RWPE1 (cell line): Measurements from ENCODE around the gene GRB10.

Experiments used
- CTCF ChIA-PET: fragments of 350-600 bp; sonication (Branson Sonifier 250); formaldehyde crosslinking; extraction: SDS; loops from one replicate; lab custom pipeline; 2021; lab: Yijun Ruan, JAX
- POLR2A ChIA-PET: fragments of 400-600 bp; formaldehyde crosslinking; extraction: SDS; loops from one replicate; lab custom pipeline; 2020; ENCODE audit warnings: antibody characterized with exemption; ENCODE audit not compliant: low non-redundant PET; lab: Yijun Ruan, JAX
- DNase-seq: peaks from one replicate; pipeline ENCODE4 v3.0.0; 2012; ENCODE audit warnings: low spot score
- H3K27ac ChIP-seq: fragments of 450-650 bp; 2 replicates; pipeline ENCODE4 v1.5.1; 2017
- CTCF ChIP-seq: fragments of 450-650 bp; conservative IDR thresholded peaks from 2 replicates; pipeline ENCODE4 v1.5.1; 2017; ENCODE audit warnings: low read depth, mild to moderate bottlenecking

The GRB10 gene

GRCh38 chr7:50791363-50791937, 8.8 kb upstream of the GRB10 start:
- no peak for DNase-seq
- no peak for TF ChIP-seq CTCF
- ChIA-PET POLR2A (no interaction called here), CTCF (interaction anchor here (0.7 kb wide), 1 partner anchor 661 kb away, joined by 3 read pairs; no protein-coding TSS in a partner anchor)
- H3K27ac ChIP-seq, result no peak overlapping the region

DNA sequence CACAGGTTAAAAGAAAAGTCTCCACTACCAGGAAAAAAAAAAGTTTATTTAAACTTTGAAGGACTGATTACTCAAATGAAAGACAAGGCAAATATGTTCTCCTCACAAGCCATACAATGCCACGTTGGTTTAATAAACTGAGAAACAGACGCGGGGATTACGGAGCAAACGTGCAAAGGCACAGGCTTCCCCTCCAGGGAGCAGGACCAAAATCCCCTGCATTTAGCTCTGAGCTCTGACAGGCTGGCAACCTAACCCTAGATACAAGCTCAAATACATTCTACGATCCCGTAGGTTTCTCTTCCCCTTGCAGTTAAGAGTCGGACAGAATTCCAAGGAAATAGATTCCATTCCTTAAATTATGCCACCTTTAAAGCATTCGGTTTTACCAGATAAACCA, 7.7 kb upstream of the GRB10 start:
- H3K27ac ChIP-seq, result no peak overlapping the region
- ChIA-PET POLR2A (no interaction called here), CTCF (interaction anchor here (0.5 kb wide), 1 partner anchor 1746 kb away, joined by 3 read pairs; no protein-coding TSS in a partner anchor)

GRCh38 chr7:50788382-50788781, 5.7 kb upstream of the GRB10 start:
- H3K27ac ChIP-seq, result no peak overlapping the region
- no peak for TF ChIP-seq CTCF
- ChIA-PET POLR2A (no interaction called here), CTCF (interaction anchor here (1.1 kb wide), 1 partner anchor 55 kb away, joined by 3 read pairs; no protein-coding TSS in a partner anchor)
- no peak for DNase-seq

More for the DNA sequence above, 7.7 kb upstream of the GRB10 start:
- DNase-seq, result no peak
- TF ChIP-seq CTCF, result no peak

- no peak for DNase-seq
- H3K27ac ChIP-seq, result no peak overlapping the region
- no peak for TF ChIP-seq CTCF
- POLR2A ChIA-PET, result no interaction called here
- CTCF ChIA-PET, result interaction anchor here (1.1 kb wide), 1 partner anchor 55 kb away, joined by 3 read pairs; no protein-coding TSS in a partner anchor
These were observed 5.1 kb upstream of the GRB10 start for GRCh38 chr7:50787825-50788224.

GRCh38 chr7:50785346-50785745, 2.6 kb upstream of the GRB10 start:
- ChIA-PET CTCF (interaction anchor here (0.6 kb wide), 2 partner anchors 27 to 97 kb away, joined by 3 read pairs; no protein-coding TSS in a partner anchor), POLR2A (no interaction called here)
- no peak overlapping the region for H3K27ac ChIP-seq
- no peak for DNase-seq
- no peak for TF ChIP-seq CTCF

GRCh38 chr7:50783801-50784507, 1.3 kb upstream of the GRB10 start:
- POLR2A ChIA-PET, result no interaction called here
- CTCF ChIA-PET, result interaction anchor here (0.7 kb wide), 1 partner anchor 262 kb away, joined by 3 read pairs; no protein-coding TSS in a partner anchor
- DNase-seq, result no peak
- no peak for TF ChIP-seq CTCF
- no peak overlapping the region for H3K27ac ChIP-seq
